ENCODE measurements around the gene NASP. TPM values are rescaled to one million over a fixed set of nuclear protein-coding genes. Genes with fewer than 3 reads are reported as not detected.
A peak's percentile ranks its signal among the peaks of the same experiment; 100 is the strongest.

The NASP gene
- total and polyA plus RNA-seq, 5 experiments from 2014 or later: 72.5 to 89.3 (median 73.2) TPM

DNA sequence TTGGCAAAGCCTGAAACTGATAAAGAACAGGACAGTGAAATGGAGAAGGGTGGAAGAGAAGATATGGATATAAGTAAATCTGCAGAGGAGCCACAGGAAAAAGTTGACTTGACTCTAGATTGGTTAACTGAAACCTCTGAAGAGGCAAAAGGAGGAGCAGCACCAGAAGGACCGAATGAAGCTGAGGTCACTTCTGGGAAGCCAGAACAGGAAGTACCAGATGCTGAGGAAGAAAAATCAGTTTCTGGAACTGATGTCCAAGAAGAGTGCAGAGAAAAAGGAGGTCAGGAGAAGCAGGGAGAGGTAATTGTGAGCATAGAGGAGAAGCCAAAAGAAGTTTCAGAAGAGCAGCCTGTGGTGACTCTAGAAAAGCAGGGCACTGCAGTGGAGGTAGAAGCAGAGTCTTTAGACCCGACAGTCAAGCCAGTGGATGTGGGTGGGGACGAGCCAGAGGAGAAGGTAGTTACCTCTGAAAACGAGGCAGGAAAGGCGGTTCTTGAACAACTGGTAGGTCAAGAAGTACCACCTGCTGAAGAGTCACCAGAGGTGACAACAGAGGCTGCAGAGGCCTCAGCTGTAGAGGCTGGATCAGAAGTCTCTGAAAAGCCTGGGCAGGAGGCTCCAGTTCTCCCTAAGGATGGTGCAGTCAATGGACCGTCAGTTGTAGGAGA lies 23.7 kb downstream of the NASP start:
- no peaks in the 10 kb centered on the region for H3K27me3 Mint-ChIP-seq
- no peaks in the 10 kb centered on the region for H3K9me3 Mint-ChIP-seq
- no peak for DNase-seq
- POLR2A ChIA-PET: no interaction called here
- peak overlapping the region; percentile 16 to 78 (median 48) for H3K27ac Mint-ChIP-seq
- peaks cover 0 to 83% (median 13%) of the 10 kb centered on the region in 3 donors for H3K36me3 Mint-ChIP-seq
- no peak for ATAC-seq
- H3K4me3 Mint-ChIP-seq: peak overlapping the region in 2 of 10 donors; percentile 16 to 26
- peaks cover 13 to 32% (median 19%) of the 10 kb centered on the region in 4 donors for H3K4me1 Mint-ChIP-seq

DNA sequence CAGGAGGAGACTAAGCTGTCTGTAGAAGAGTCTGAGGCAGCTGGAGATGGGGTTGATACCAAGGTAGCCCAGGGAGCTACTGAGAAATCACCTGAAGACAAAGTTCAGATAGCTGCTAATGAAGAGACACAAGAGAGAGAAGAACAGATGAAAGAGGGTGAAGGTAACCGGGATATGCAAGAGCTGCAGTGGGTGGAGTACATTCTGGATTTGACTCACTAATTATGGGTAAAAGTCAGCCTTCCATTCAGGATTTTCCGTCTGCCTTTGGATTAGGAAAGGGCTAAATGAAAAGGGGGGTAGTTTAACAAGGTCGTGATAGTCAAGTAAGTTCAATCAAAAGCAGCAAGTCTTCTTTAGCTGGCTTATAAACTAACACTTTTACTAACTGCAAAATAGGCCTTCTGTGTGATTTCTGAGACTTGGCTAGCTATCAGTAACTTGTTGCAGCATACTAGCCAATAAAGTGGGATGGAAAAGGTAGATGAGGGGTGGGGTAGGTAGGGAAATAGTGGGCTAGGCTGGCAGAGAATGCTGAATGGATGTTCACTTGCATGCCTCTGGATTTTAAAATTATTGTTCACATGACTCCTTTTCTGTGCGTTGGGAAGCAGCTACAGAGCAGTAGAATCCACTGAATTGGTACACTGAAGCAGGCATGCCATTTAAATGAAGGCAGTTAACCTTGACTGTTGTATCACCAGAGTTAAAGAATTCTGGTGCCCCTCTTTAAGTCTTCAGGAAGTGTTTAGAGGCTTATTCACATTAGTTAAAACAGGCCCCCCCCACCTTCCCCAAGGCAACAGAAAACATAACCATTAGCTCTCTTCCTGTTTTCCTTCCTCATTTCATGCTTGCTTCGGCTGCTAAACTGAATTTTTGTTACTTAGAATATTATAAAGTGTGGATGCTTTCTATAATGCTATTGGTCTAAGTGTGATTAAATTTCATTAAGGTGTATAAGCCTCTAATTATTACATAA lies 24.6 kb downstream of the NASP start:
- H3K9me3 Mint-ChIP-seq: no peaks in the 10 kb centered on the region
- H3K36me3 Mint-ChIP-seq: peaks cover 0 to 86% (median 12%) of the 10 kb centered on the region in 3 donors
- DNase-seq (peak in 1 of 10 donors; percentile 10), ATAC-seq (no peak)
- no peaks in the 10 kb centered on the region for H3K27me3 Mint-ChIP-seq
- H3K4me1 Mint-ChIP-seq: peaks cover 13 to 32% (median 19%) of the 10 kb centered on the region in 4 donors
- H3K27ac Mint-ChIP-seq: peak overlapping the region; percentile 18 to 78 (median 51)
- peak overlapping the region in 3 of 10 donors; percentile 2 to 41 (median 36) for H3K4me3 Mint-ChIP-seq
- POLR2A ChIA-PET: interaction anchor here (1.1 kb wide), 1 partner anchor 24 kb away, joined by 4 read pairs; the partner anchor contains the start of gene NASP

DNA sequence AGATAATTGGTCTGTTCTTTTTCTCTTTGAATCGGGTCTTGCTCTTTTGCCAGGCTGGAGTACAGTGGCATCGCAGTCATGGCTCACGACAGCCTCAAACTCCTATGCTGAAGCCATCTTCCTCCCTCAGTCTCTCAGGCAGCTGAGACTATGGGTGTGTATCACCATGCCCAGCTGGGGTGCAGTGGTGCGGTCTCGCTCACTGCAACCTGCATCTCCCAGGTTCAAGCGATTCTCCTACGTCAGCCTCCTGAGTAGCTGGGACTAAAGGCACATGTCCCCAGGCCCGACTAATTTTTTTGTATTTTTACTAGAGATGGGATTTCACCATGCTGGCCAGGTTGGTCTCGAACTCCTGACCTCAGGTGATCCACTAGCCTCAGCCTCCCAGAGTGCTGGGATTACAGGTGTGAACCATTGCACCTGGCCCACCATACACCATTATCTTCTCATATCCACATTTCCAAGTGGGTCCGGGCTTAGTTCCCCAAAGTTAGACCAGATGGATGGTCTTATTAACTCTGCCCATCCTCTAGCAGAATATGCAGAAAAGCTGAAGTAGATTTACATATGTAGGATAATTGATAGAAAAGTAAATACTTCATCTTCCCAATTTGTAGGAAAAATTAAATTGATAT lies 26.9 kb downstream of the NASP start:
- no peaks in the 10 kb centered on the region for H3K9me3 Mint-ChIP-seq
- no peaks in the 10 kb centered on the region for H3K27me3 Mint-ChIP-seq
- peaks cover 11 to 40% (median 18%) of the 10 kb centered on the region in 4 donors for H3K4me1 Mint-ChIP-seq
- H3K4me3 Mint-ChIP-seq: no peak overlapping the region
- POLR2A ChIA-PET: no interaction called here
- H3K27ac Mint-ChIP-seq: peak overlapping the region in 4 of 10 donors; percentile 9 to 78 (median 54)
- H3K36me3 Mint-ChIP-seq: peaks cover 0 to 88% (median 11%) of the 10 kb centered on the region in 3 donors
- ATAC-seq: no peak
- no peak for DNase-seq

DNA sequence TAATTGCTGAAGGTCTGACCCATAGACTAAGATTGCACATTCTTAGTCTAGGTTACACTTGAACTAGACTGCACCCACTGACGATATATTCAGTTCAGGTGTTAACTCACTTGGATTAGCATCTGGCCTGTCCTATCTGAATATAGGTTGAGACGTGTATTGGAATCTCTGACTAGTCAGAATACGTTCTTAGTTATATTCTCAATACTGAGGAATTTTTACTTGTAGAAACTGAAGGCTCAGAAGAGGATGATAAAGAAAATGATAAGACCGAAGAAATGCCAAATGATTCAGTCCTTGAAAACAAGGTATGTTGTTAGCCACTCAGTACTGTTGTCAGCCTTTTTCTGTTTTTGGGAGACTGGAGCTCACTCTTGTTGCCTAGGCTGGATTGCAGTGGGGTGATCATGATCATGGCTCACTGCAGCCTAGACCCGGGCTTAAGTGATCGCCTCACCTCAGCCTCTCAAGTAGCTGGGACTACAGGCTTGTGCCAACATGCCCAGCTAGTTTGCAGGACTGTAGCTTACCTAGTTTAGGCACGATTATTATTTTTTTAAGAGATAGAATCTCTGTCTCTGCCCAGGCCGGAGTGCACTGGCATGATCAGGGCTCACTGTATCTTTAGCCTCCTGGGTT lies 29.2 kb downstream of the NASP start:
- Mint-ChIP-seq H3K27ac (peak overlapping the region in 2 of 10 donors; percentile 60 to 79), H3K36me3 (peaks cover 0 to 90% (median 12%) of the 10 kb centered on the region in 3 donors), H3K4me3 (no peak overlapping the region), H3K4me1 (peaks cover 4 to 30% (median 9%) of the 10 kb centered on the region in 4 donors), H3K9me3 (no peaks in the 10 kb centered on the region), H3K27me3 (no peaks in the 10 kb centered on the region)
- POLR2A ChIA-PET: no interaction called here
- ATAC-seq: no peak
- no peak for DNase-seq

DNA sequence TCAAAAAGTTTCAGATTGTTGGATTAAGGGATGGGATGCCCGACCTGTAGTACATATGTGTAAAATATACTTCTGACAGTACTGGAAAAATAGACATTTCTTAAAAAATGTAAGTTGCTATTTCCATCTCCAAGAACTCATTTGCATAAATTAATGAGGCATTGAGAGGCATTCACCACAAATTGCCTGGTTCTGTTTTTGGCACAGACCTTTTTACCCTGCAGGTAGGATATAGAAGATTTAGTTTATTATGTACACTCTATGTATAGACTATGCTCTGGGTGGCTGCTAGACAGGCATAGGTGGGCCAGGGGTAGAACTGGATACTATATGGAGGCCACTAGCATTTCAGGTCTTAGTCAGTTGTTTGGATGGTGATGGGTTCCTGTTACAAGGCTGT lies 32.0 kb downstream of the NASP start:
- Mint-ChIP-seq H3K36me3 (peaks cover 0 to 75% (median 7%) of the 10 kb centered on the region in 3 donors), H3K27ac (peak overlapping the region in 4 of 10 donors; percentile 10 to 56 (median 33)), H3K4me3 (no peak overlapping the region), H3K4me1 (peaks cover 7 to 20% (median 13%) of the 10 kb centered on the region in 4 donors), H3K27me3 (no peaks in the 10 kb centered on the region), H3K9me3 (no peaks in the 10 kb centered on the region)
- POLR2A ChIA-PET: no interaction called here
- no peak for DNase-seq
- ATAC-seq: no peak

- H3K4me1 Mint-ChIP-seq: peaks cover 7 to 20% (median 13%) of the 10 kb centered on the region in 4 donors
- H3K4me3 Mint-ChIP-seq: no peak overlapping the region
- no peaks in the 10 kb centered on the region for H3K9me3 Mint-ChIP-seq
- DNase-seq: no peak
- H3K27me3 Mint-ChIP-seq: no peaks in the 10 kb centered on the region
- H3K27ac Mint-ChIP-seq: peak overlapping the region in 1 of 10 donors; percentile 67
- POLR2A ChIA-PET: no interaction called here
- ATAC-seq: no peak
- H3K36me3 Mint-ChIP-seq: peaks cover 0 to 67% (median 7%) of the 10 kb centered on the region in 3 donors
These were observed 33.8 kb downstream of the NASP start for GRCh38 chr1:45617618-45618017.

DNA sequence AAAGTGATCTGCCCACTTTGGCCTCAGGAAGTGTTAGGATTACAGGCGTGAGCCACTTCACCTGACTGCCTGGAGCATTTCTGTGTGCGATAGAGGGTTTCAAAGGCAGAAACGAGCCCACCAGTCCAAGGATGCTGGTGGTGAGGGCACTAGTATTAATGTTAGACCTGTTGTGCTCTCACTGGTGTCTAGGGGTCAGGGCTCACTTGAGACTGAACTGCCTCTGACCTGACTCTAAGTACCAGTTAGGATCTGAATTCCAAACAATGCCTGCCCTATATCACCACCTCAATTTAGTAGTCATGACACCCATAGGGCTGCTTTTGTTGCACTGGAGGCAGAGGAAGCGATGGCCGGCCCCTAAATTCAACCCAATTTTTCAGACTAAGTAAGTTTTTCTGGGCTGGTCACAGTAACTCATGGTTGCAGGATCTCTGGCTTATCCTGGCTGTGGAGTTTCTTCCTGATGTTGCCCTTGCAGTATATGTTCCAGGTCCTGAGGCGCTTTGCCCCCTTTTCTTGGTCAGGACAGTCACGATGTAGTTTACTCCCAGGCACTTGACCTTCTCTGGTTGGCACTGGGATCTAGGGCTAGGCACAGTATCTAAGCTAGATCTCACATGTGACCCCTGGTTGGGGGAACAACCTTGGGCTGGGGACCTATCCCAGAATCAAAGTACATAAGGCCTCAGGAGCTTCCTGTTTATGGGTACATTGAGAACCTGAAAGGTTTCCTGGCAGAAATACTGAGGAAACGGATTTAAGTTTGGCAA lies 35.5 kb downstream of the NASP start:
- POLR2A ChIA-PET: interaction anchor here (1.5 kb wide), 1 partner anchor 67 kb away, joined by 4 read pairs; the partner anchor contains the start of gene GPBP1L1
- no peaks in the 10 kb centered on the region for H3K27me3 Mint-ChIP-seq
- H3K4me1 Mint-ChIP-seq: peaks cover 11 to 20% (median 13%) of the 10 kb centered on the region in 4 donors
- ATAC-seq: peak in 1 of 2 donors; percentile 5
- H3K4me3 Mint-ChIP-seq: no peak overlapping the region
- no peaks in the 10 kb centered on the region for H3K9me3 Mint-ChIP-seq
- H3K27ac Mint-ChIP-seq: peak overlapping the region; percentile 25 to 90 (median 77)
- no peak for DNase-seq
- peaks cover 0 to 59% (median 10%) of the 10 kb centered on the region in 3 donors for H3K36me3 Mint-ChIP-seq

GRCh38 chr1:45620588-45621500 lies 37.0 kb downstream of the NASP start:
- POLR2A ChIA-PET: interaction anchor here (1.5 kb wide), 1 partner anchor 65 kb away, joined by 4 read pairs; the partner anchor contains the start of gene GPBP1L1
- Mint-ChIP-seq H3K27ac (peak overlapping the region; percentile 25 to 89 (median 80)), H3K9me3 (no peaks in the 10 kb centered on the region), H3K27me3 (no peaks in the 10 kb centered on the region), H3K36me3 (peaks cover 0 to 52% (median 16%) of the 10 kb centered on the region in 3 donors), H3K4me3 (no peak overlapping the region), H3K4me1 (peaks cover 10 to 15% (median 11%) of the 10 kb centered on the region in 4 donors)
- peak in 1 of 2 donors; percentile 15 for ATAC-seq
- DNase-seq: no peak

- POLR2A ChIA-PET: no interaction called here
- DNase-seq: no peak
- H3K36me3 Mint-ChIP-seq: peaks cover 0 to 51% (median 12%) of the 10 kb centered on the region in 3 donors
These were observed 37.6 kb downstream of the NASP start for GRCh38 chr1:45621501-45621836.

DNA sequence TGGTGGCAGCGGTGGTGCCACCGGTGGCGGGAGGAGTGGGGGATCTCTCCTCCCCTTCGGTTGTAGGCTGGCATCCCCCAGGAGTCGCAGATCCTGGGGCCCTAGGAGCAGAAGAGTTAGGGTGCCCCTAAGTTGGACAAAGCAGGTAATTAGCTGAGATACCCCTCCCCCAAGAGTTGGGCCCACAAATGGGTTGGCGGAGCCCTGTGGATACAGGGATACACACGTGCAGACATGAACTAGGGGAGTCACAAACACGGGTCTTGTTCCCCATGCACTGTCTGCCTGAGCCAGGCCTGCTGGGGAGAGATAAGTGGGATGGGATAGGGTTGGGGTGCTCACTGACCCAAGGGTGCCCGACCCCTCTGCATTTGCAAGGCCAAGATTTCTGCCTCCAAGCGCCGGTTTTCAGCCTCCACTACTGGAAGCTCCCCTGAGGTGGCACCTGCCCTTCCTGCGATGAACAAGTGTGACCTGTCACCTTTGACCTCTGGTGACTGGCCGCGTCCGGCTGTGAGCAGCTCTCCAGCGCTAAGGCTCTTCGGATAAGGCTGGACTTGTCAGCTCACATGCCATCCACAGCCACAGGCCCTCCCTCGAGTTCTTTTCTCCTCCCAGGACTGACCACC lies 38.2 kb downstream of the NASP start:
- Mint-ChIP-seq H3K27me3 (no peaks in the 10 kb centered on the region), H3K9me3 (no peaks in the 10 kb centered on the region), H3K4me1 (peaks cover 5 to 15% (median 10%) of the 10 kb centered on the region in 4 donors), H3K36me3 (peaks cover 0 to 51% (median 12%) of the 10 kb centered on the region in 3 donors), H3K27ac (peak overlapping the region in 4 of 10 donors; percentile 3 to 71 (median 14)), H3K4me3 (no peak overlapping the region)
- ATAC-seq (peak in 1 of 2 donors; percentile 13), DNase-seq (no peak)
- POLR2A ChIA-PET: no interaction called here

More at GRCh38 chr1:45621501-45621836, 37.6 kb downstream of the NASP start:
- Mint-ChIP-seq H3K4me3 (no peak overlapping the region), H3K27ac (peak overlapping the region in 6 of 10 donors; percentile 7 to 71 (median 36)), H3K4me1 (peaks cover 5 to 15% (median 11%) of the 10 kb centered on the region in 4 donors), H3K27me3 (no peaks in the 10 kb centered on the region), H3K9me3 (no peaks in the 10 kb centered on the region)
- ATAC-seq: peak in 1 of 2 donors; percentile 13
